ENCODE results near the gene DDX24. TPM values are rescaled to one million over a fixed set of nuclear protein-coding genes. Genes with fewer than 3 reads are reported as not detected.

DDX24 gene
- total RNA-seq, 2 donors from 2014 or later: 131 to 137 TPM

DNA sequence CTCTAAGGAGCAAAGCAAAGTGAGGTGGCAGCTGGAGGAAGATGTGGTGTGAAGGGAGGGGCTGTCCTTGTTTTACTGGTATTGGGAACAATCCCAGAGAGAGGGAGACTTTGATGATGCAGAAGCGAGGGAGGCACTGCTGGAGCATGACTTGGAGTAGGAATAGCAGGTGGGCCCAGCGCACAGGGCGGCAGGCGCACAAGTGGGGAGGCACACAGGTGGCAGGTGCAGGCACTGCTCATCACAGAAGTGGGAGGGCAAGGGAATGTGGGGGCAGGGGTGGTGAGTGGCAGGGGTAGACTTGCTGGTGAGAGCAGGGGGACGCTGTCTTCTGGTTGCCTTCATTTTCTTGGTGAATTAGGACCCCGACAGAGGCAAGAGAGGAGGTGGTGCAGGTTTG, 18.0 kb upstream of the DDX24 start:
- H3K9me3 ChIP-seq (ENCODE audit: control insufficient read depth, low read length): no peaks in the 10 kb centered on the region
- no peaks in the 10 kb centered on the region for H3K27me3 ChIP-seq (ENCODE audit: control insufficient read depth, insufficient read depth, low read length, poor library complexity, severe bottlenecking)
- no peak overlapping the region for H3K4me3 ChIP-seq (ENCODE audit: low read length)
- no peak overlapping the region for H3K27ac Mint-ChIP-seq
- H3K9me3 Mint-ChIP-seq: no peaks in the 10 kb centered on the region
- H3K9ac ChIP-seq (ENCODE audit: extremely low read depth, low read length, poor library complexity, severe bottlenecking): no peak overlapping the region
- peak; percentile 22 for DNase-seq
- H3K4me1 Mint-ChIP-seq: peaks cover 4% of the 10 kb centered on the region
- no peaks in the 10 kb centered on the region for H3K36me3 ChIP-seq (ENCODE audit: control insufficient read depth, insufficient read depth, low read length)
- H3K4me3 Mint-ChIP-seq: no peak overlapping the region
- TF ChIP-seq, protein P1, sequence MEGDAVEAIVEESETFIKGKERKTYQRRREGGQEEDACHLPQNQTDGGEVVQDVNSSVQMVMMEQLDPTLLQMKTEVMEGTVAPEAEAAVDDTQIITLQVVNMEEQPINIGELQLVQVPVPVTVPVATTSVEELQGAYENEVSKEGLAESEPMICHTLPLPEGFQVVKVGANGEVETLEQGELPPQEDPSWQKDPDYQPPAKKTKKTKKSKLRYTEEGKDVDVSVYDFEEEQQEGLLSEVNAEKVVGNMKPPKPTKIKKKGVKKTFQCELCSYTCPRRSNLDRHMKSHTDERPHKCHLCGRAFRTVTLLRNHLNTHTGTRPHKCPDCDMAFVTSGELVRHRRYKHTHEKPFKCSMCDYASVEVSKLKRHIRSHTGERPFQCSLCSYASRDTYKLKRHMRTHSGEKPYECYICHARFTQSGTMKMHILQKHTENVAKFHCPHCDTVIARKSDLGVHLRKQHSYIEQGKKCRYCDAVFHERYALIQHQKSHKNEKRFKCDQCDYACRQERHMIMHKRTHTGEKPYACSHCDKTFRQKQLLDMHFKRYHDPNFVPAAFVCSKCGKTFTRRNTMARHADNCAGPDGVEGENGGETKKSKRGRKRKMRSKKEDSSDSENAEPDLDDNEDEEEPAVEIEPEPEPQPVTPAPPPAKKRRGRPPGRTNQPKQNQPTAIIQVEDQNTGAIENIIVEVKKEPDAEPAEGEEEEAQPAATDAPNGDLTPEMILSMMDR (conservative IDR thresholded peaks at IDR 0.05): no peak
- no peaks in the 10 kb centered on the region for H3K4me1 ChIP-seq (ENCODE audit: control insufficient read depth, insufficient read depth, low read length)
- H3K27ac ChIP-seq (ENCODE audit: low read depth, low read length): no peak overlapping the region
- WGBS, 2 experiments (ENCODE audit: insufficient coverage in 1 of 2, insufficient read length in 1 of 2): 96 to 98% methylated on average over 5 to 6 of the region's 6 CpGs
- no peaks in the 10 kb centered on the region for H3K27me3 Mint-ChIP-seq (ENCODE audit: insufficient read depth)
- H3K36me3 Mint-ChIP-seq (ENCODE audit: low read depth): peaks cover 18% of the 10 kb centered on the region

DNA sequence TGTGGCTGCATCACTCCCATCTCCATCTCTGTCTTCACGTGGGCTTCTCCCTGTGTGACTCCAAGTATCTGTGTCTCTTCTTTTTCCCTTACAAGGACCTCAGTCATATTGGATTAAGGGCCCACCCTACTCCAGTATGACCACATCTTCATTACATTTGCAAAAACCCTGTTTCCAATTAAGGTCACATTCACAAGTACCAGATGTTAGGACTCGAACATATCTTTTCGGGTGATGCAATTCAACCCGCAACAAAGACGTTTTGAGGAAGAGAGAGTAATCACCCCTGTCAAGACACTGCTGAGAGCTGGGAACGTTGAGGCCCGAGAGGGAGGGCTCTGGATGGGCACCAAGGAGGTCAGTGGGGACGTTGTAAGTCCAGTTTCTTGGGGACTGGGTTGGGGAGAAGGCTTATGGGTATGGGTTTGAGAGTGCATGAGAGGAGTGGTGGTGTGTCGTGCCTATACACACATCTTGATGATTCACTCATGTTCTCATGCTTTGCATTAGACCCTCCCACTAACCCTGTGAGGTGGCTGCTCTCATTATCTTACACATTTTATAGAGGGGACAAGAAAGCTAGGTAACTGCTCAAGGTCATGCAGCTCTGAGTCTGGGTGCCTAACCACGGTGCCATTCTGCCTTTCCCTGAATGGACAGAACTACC, 17.5 kb upstream of the DDX24 start:
- no peaks in the 10 kb centered on the region for H3K27me3 ChIP-seq (ENCODE audit: control insufficient read depth, insufficient read depth, low read length, poor library complexity, severe bottlenecking)
- H3K27ac Mint-ChIP-seq: no peak overlapping the region
- peaks cover 7% of the 10 kb centered on the region for H3K4me1 Mint-ChIP-seq
- no peaks in the 10 kb centered on the region for H3K27me3 Mint-ChIP-seq (ENCODE audit: insufficient read depth)
- H3K36me3 Mint-ChIP-seq (ENCODE audit: low read depth): peaks cover 18% of the 10 kb centered on the region
- no peaks in the 10 kb centered on the region for H3K9me3 Mint-ChIP-seq
- no peak overlapping the region for H3K4me3 ChIP-seq (ENCODE audit: low read length)
- no peaks in the 10 kb centered on the region for H3K9me3 ChIP-seq (ENCODE audit: control insufficient read depth, low read length)
- H3K36me3 ChIP-seq (ENCODE audit: control insufficient read depth, insufficient read depth, low read length): no peaks in the 10 kb centered on the region
- H3K27ac ChIP-seq (ENCODE audit: low read depth, low read length): no peak overlapping the region
- peak; percentile 28 for DNase-seq
- 91 to 92% methylated on average over 8 to 9 of the region's 10 CpGs for WGBS, 2 experiments (ENCODE audit: insufficient coverage in 1 of 2, insufficient read length in 1 of 2)
- H3K4me1 ChIP-seq (ENCODE audit: control insufficient read depth, insufficient read depth, low read length): no peaks in the 10 kb centered on the region
- no peak overlapping the region for H3K4me3 Mint-ChIP-seq
- no peak overlapping the region for H3K9ac ChIP-seq (ENCODE audit: extremely low read depth, low read length, poor library complexity, severe bottlenecking)
- TF ChIP-seq, protein P1 (conservative IDR thresholded peaks at IDR 0.05): no peak

DNA sequence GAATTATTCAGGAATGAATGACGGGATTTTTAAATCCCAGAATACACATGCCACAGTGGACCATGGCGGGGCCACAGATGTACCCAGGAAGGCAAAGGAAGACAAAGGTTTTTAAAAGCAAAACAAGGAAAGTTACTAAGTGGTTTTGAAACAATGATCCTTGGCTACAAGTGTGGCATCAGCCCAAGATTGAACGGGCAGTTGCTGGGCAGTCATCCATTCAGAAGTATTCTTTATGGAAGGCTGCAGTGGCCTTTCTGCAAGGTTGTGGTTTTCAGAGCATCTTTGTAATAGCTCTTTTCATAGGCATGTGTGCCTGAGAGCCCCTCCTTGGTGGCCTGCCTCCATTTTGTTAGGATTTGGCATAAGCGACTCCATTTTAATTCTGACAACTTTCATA, 16.1 kb upstream of the DDX24 start:
- H3K36me3 ChIP-seq (ENCODE audit: control insufficient read depth, insufficient read depth, low read length): no peaks in the 10 kb centered on the region
- no peak overlapping the region for H3K4me3 Mint-ChIP-seq
- H3K9me3 Mint-ChIP-seq: no peaks in the 10 kb centered on the region
- peaks cover 18% of the 10 kb centered on the region for H3K36me3 Mint-ChIP-seq (ENCODE audit: low read depth)
- no peaks in the 10 kb centered on the region for H3K27me3 ChIP-seq (ENCODE audit: control insufficient read depth, insufficient read depth, low read length, poor library complexity, severe bottlenecking)
- TF ChIP-seq, protein P1 (conservative IDR thresholded peaks at IDR 0.05): no peak
- H3K4me1 Mint-ChIP-seq: peaks cover 3% of the 10 kb centered on the region
- no peaks in the 10 kb centered on the region for H3K4me1 ChIP-seq (ENCODE audit: control insufficient read depth, insufficient read depth, low read length)
- no peaks in the 10 kb centered on the region for H3K9me3 ChIP-seq (ENCODE audit: control insufficient read depth, low read length)
- H3K27ac Mint-ChIP-seq: no peak overlapping the region
- WGBS, 2 experiments (ENCODE audit: insufficient coverage in 1 of 2, insufficient read length in 1 of 2): 68 to 94% methylated on average over 2 to 4 of the region's 4 CpGs
- H3K4me3 ChIP-seq (ENCODE audit: low read length): no peak overlapping the region
- H3K9ac ChIP-seq (ENCODE audit: extremely low read depth, low read length, poor library complexity, severe bottlenecking): no peak overlapping the region
- no peak overlapping the region for H3K27ac ChIP-seq (ENCODE audit: low read depth, low read length)
- no peaks in the 10 kb centered on the region for H3K27me3 Mint-ChIP-seq (ENCODE audit: insufficient read depth)
- no peak for DNase-seq

All from endodermal cell (in vitro differentiated cells).